WTC11 (cell line): ENCODE results near the gene NCBP3. TPM values are rescaled to one million over a fixed set of nuclear protein-coding genes. Genes with fewer than 3 reads are reported as not detected.

ENCODE experiments used
- ATAC-seq: fragments of 200-7000 bp; cut with Tn5 transposase; 2 replicates; pipeline ENCODE4 v1.10.0; 2021; ENCODE audit warnings: mild to moderate bottlenecking, moderate library complexity
- CTCF ChIA-PET: fragments of 300-600 bp; sonication (Branson Sonifier 250); formaldehyde crosslinking; loops from one replicate; lab custom pipeline; 2021; ENCODE audit warnings: antibody characterized with exemption; lab: Charles Lee
- POLR2A ChIA-PET: fragments of 350-600 bp; sonication (Branson Sonifier 250); formaldehyde crosslinking; loops from one replicate; lab custom pipeline; 2021; ENCODE audit warnings: antibody characterized with exemption; lab: Charles Lee
- DNase-seq: peaks from one replicate; pipeline ENCODE4 v3.0.0; 2021; ENCODE audit warnings: low spot score
- H3K27ac Mint-ChIP-seq: 2 replicates; pipeline ENCODE4 v1.8.0; 2021; ENCODE audit warnings: mixed read lengths
- H3K27me3 Mint-ChIP-seq: 2 replicates; pipeline ENCODE4 v1.8.0; 2021; ENCODE audit warnings: low read depth, mild to moderate bottlenecking, moderate library complexity, mixed read lengths
- H3K36me3 Mint-ChIP-seq: 2 replicates; pipeline ENCODE4 v1.8.0; 2021; ENCODE audit warnings: mixed read lengths
- H3K4me1 Mint-ChIP-seq: 2 replicates; pipeline ENCODE4 v1.8.0; 2022; ENCODE audit warnings: mixed read lengths
- H3K4me3 Mint-ChIP-seq: 2 replicates; pipeline ENCODE4 v1.8.0; 2021; ENCODE audit warnings: mild to moderate bottlenecking, moderate library complexity, mixed read lengths
- H3K9me3 Mint-ChIP-seq: 2 replicates; pipeline ENCODE4 v1.8.0; 2021; ENCODE audit warnings: mixed read lengths
- AR ChIP-seq: fragments of 250-450 bp; sonication (Bioruptor Pico); IDR thresholded peaks from 2 replicates; pipeline ENCODE4 v1.9.0; 2021; ENCODE audit warnings: mild to moderate bottlenecking
- CBFB ChIP-seq: sonication (generic); formaldehyde crosslinking; IDR thresholded peaks from 2 replicates; pipeline ENCODE4 v1.8.1; 2022; ENCODE audit warnings: mild to moderate bottlenecking, low read depth, missing genetic modification reagents
- CDX4 ChIP-seq: fragments of 250-450 bp; sonication (Bioruptor Pico); IDR thresholded peaks from 2 replicates; pipeline ENCODE4 v1.9.0; 2021; ENCODE audit warnings: moderate library complexity, mild to moderate bottlenecking, inconsistent platforms, borderline replicate concordance
- CREM ChIP-seq: sonication (generic); formaldehyde crosslinking; IDR thresholded peaks from 2 replicates; pipeline ENCODE4 v1.8.1; 2022; ENCODE audit warnings: mild to moderate bottlenecking, missing genetic modification reagents, moderate library complexity
- FOXP1 ChIP-seq: sonication (generic); formaldehyde crosslinking; IDR thresholded peaks from 2 replicates; pipeline ENCODE4 v1.8.0; 2022; ENCODE audit warnings: missing genetic modification reagents, mild to moderate bottlenecking, moderate library complexity, borderline replicate concordance
- GTF2I ChIP-seq: fragments of 250-450 bp; sonication (Bioruptor Pico); conservative IDR thresholded peaks from 2 replicates; pipeline ENCODE4 v1.4.0; 2021; ENCODE audit warnings: mild to moderate bottlenecking
- HMGA2 ChIP-seq: fragments of 250-450 bp; sonication (Bioruptor Pico); IDR thresholded peaks from 2 replicates; pipeline ENCODE4 v1.4.0; 2021; ENCODE audit warnings: mild to moderate bottlenecking, moderate library complexity
- NR1H2 ChIP-seq: sonication (generic); formaldehyde crosslinking; IDR thresholded peaks from 2 replicates; pipeline ENCODE4 v1.9.0; 2021; ENCODE audit warnings: mild to moderate bottlenecking, moderate library complexity, missing genetic modification reagents
- SMAD3 ChIP-seq: sonication (generic); formaldehyde crosslinking; IDR thresholded peaks from 2 replicates; pipeline ENCODE4 v1.8.0; 2022; ENCODE audit warnings: missing genetic modification reagents, mild to moderate bottlenecking, borderline replicate concordance
- TEAD1 ChIP-seq: sonication (generic); formaldehyde crosslinking; IDR thresholded peaks from 2 replicates; pipeline ENCODE4 v1.8.0; 2022; ENCODE audit warnings: mild to moderate bottlenecking, missing genetic modification reagents
- TP53 ChIP-seq: sonication (generic); formaldehyde crosslinking; IDR thresholded peaks from 2 replicates; pipeline ENCODE4 v1.8.1; 2023; ENCODE audit warnings: mild to moderate bottlenecking, missing genetic modification reagents
- ZNF232 ChIP-seq: sonication (generic); formaldehyde crosslinking; IDR thresholded peaks from 2 replicates; pipeline ENCODE4 v1.8.0; 2022; ENCODE audit warnings: mild to moderate bottlenecking, missing genetic modification reagents
- ZNF425 ChIP-seq: fragments of 250-450 bp; sonication (Bioruptor Pico); conservative IDR thresholded peaks from 2 replicates; pipeline ENCODE4 v1.9.0; 2021; ENCODE audit warnings: mild to moderate bottlenecking
- total RNA-seq: library from RNA; stranded (reverse); gene quantifications from 3 replicates; pipeline ENCODE4 v1.2.3, GENCODE V29; 2021
- TF ChIP-seq, protein P1 (sequence below): sonication (generic); formaldehyde crosslinking; IDR thresholded peaks from 2 replicates; pipeline ENCODE4 v1.8.0; 2022; ENCODE audit warnings: mild to moderate bottlenecking, missing genetic modification reagents
- TF ChIP-seq, protein P2 (sequence below): fragments of 250-450 bp; sonication (Bioruptor Pico); IDR thresholded peaks from 2 replicates; pipeline ENCODE4 v1.8.0; 2021; ENCODE audit warnings: mild to moderate bottlenecking
- TF ChIP-seq, protein P3 (sequence below): sonication (generic); formaldehyde crosslinking; IDR thresholded peaks from 2 replicates; pipeline ENCODE4 v1.8.1; 2022; ENCODE audit warnings: mild to moderate bottlenecking, moderate library complexity, missing genetic modification reagents

NCBP3 gene
- total RNA-seq, 1 experiment from 2014 or later, result 48.7 TPM

DNA sequence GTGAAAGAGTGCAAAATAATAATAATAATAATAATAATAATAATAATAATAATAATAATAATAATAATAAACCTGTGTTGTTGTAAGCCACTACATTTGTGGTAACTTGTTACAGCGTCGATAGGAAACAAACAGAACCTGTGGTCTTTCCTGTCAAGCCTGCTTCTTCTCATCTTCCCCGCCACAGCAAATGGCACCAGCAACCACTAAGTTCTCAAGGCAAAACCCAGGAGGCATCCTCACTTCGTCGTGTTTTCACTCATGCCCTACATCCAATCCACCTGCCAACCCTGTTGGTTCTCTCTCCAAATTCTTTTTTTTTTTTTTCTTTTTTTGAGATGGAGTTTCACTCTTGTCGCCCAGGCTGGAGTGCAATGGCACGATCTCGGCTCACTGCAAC, 79.3 kb downstream of the NCBP3 start:
- CTCF ChIA-PET, result interaction anchor here (7.5 kb wide), 1 partner anchor 28 kb away, joined by 45 read pairs; no protein-coding TSS in a partner anchor
- H3K27ac Mint-ChIP-seq, result no peak overlapping the region
- no peak overlapping the region for H3K4me3 Mint-ChIP-seq
- H3K27me3 Mint-ChIP-seq, result no peaks in the 10 kb centered on the region
- TF ChIP-seq, protein P1, sequence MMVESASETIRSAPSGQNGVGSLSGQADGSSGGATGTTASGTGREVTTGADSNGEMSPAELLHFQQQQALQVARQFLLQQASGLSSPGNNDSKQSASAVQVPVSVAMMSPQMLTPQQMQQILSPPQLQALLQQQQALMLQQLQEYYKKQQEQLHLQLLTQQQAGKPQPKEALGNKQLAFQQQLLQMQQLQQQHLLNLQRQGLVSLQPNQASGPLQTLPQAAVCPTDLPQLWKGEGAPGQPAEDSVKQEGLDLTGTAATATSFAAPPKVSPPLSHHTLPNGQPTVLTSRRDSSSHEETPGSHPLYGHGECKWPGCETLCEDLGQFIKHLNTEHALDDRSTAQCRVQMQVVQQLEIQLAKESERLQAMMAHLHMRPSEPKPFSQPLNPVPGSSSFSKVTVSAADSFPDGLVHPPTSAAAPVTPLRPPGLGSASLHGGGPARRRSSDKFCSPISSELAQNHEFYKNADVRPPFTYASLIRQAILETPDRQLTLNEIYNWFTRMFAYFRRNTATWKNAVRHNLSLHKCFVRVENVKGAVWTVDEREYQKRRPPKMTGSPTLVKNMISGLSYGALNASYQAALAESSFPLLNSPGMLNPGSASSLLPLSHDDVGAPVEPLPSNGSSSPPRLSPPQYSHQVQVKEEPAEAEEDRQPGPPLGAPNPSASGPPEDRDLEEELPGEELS, result no peak
- peak; percentile 31; the same call in 1 of the 2 replicates for TF ChIP-seq HMGA2
- POLR2A ChIA-PET, result no interaction called here
- ATAC-seq (no peak), DNase-seq (no peak)
- peaks cover 8% of the 10 kb centered on the region for H3K4me1 Mint-ChIP-seq
- H3K36me3 Mint-ChIP-seq, result peaks cover 4% of the 10 kb centered on the region; the same call in 1 of the 2 replicates
- peaks cover 9% of the 10 kb centered on the region for H3K9me3 Mint-ChIP-seq

GRCh38 chr17:3765981-3766380, 80.1 kb downstream of the NCBP3 start:
- Mint-ChIP-seq H3K36me3 (peaks cover 6% of the 10 kb centered on the region), H3K4me3 (no peak overlapping the region), H3K4me1 (peaks cover 7% of the 10 kb centered on the region), H3K27ac (no peak overlapping the region), H3K9me3 (peaks cover 11% of the 10 kb centered on the region), H3K27me3 (no peaks in the 10 kb centered on the region)
- ATAC-seq, result no peak
- ChIA-PET POLR2A (no interaction called here), CTCF (interaction anchor here (1.3 to 7.5 kb wide), 2 partner anchors 27 to 80 kb away, joined by 3 to 45 read pairs; partner anchors contain the start of gene NCBP3)
- no peak for TF ChIP-seq TP53 (CRISPR knock-in tag)
- no peak for TF ChIP-seq FOXP1 (CRISPR knock-in tag)
- no peak for TF ChIP-seq ZNF232
- no peak for TF ChIP-seq CDX4
- TF ChIP-seq, protein P2, sequence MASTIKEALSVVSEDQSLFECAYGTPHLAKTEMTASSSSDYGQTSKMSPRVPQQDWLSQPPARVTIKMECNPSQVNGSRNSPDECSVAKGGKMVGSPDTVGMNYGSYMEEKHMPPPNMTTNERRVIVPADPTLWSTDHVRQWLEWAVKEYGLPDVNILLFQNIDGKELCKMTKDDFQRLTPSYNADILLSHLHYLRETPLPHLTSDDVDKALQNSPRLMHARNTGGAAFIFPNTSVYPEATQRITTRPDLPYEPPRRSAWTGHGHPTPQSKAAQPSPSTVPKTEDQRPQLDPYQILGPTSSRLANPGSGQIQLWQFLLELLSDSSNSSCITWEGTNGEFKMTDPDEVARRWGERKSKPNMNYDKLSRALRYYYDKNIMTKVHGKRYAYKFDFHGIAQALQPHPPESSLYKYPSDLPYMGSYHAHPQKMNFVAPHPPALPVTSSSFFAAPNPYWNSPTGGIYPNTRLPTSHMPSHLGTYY, result no peak
- no peak for TF ChIP-seq ZNF425 (CRISPR knock-in tag)
- TF ChIP-seq, protein P3, sequence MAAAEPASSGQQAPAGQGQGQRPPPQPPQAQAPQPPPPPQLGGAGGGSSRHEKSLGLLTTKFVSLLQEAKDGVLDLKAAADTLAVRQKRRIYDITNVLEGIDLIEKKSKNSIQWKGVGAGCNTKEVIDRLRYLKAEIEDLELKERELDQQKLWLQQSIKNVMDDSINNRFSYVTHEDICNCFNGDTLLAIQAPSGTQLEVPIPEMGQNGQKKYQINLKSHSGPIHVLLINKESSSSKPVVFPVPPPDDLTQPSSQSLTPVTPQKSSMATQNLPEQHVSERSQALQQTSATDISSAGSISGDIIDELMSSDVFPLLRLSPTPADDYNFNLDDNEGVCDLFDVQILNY (CRISPR knock-in tag), result no peak
- DNase-seq, result no peak

DNA sequence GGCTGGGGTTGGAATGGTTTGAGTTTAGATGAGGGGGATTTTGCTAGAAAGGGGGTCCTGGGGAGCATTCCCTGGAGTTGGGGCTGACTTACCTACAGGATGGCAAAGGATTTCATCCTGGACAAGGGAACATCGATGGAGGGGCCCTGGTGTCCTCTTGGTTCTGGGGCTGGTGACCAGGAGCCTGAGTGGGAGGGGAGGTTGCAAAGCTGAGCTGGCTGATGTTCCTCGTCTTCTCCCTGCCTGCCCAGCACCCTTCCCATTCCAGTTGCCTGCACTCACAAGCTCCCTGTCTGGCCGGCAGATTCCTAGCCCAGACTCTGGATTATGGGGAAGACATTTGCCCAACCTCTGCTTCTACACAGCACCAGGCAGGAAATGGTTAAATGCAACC, 82.3 kb downstream of the NCBP3 start:
- peaks cover 19% of the 10 kb centered on the region for H3K36me3 Mint-ChIP-seq
- no peak for ATAC-seq
- POLR2A ChIA-PET, result interaction anchor here (0.9 kb wide), 1 partner anchor 9 kb away, joined by 4 read pairs; no protein-coding TSS in a partner anchor
- no peak for DNase-seq
- H3K27ac Mint-ChIP-seq, result no peak overlapping the region
- CTCF ChIA-PET, result interaction anchor here (7.5 kb wide), 1 partner anchor 25 kb away, joined by 45 read pairs; no protein-coding TSS in a partner anchor
- peaks cover 3% of the 10 kb centered on the region for H3K27me3 Mint-ChIP-seq
- no peak overlapping the region for H3K4me3 Mint-ChIP-seq
- no peaks in the 10 kb centered on the region; the same call in 1 of the 2 replicates for H3K4me1 Mint-ChIP-seq
- peaks cover 25% of the 10 kb centered on the region for H3K9me3 Mint-ChIP-seq
- no peak for TF ChIP-seq SMAD3 (CRISPR knock-in tag)
- TF ChIP-seq AR (CRISPR knock-in tag), result no peak
- TF ChIP-seq GTF2I (CRISPR knock-in tag), result no peak
- TF ChIP-seq, protein P1, result no peak
- TF ChIP-seq TEAD1 (CRISPR knock-in tag), result no peak
- no peak for TF ChIP-seq CBFB
- no peak for TF ChIP-seq CREM (CRISPR knock-in tag)
- no peak for TF ChIP-seq NR1H2 (CRISPR knock-in tag)
